COLO668 (cell line): Measurements from ENCODE around the gene GALNT2.

Source experiments
- DNase-seq: peaks from one replicate; lab custom pipeline; 2025; ENCODE audit not compliant: unreplicated experiment; lab: John Stamatoyannopoulos, UW

Gene GALNT2

GRCh38 chr1:230110971-230111370 lies 43.9 kb downstream of the GALNT2 start:
- no peak for DNase-seq

GRCh38 chr1:230112131-230112701 lies 45.2 kb downstream of the GALNT2 start:
- no peak for DNase-seq

- DNase-seq: no peak
Observed at GRCh38 chr1:230112782-230113181, 45.7 kb downstream of the GALNT2 start.

- DNase-seq: no peak
Observed at GRCh38 chr1:230113235-230113592, 46.2 kb downstream of the GALNT2 start.

GRCh38 chr1:230113593-230114236 lies 46.7 kb downstream of the GALNT2 start:
- no peak for DNase-seq

- no peak for DNase-seq
Observed at GRCh38 chr1:230114237-230114651, 47.2 kb downstream of the GALNT2 start.

- DNase-seq: no peak
Observed at GRCh38 chr1:230117694-230118093, 50.7 kb downstream of the GALNT2 start.

- DNase-seq: no peak
Observed at GRCh38 chr1:230119340-230119739, 52.3 kb downstream of the GALNT2 start.

GRCh38 chr1:230120289-230120920 lies 53.4 kb downstream of the GALNT2 start:
- DNase-seq: no peak

- DNase-seq: peak; percentile 69
Observed at GRCh38 chr1:230120921-230121381, 53.9 kb downstream of the GALNT2 start.

GRCh38 chr1:230121950-230122349 lies 54.9 kb downstream of the GALNT2 start:
- DNase-seq: no peak

- no peak for DNase-seq
Observed at GRCh38 chr1:230122366-230123279, 55.6 kb downstream of the GALNT2 start.

GRCh38 chr1:230123280-230124185 lies 56.5 kb downstream of the GALNT2 start:
- DNase-seq: no peak

GRCh38 chr1:230124186-230125128 lies 57.4 kb downstream of the GALNT2 start:
- DNase-seq: no peak

GRCh38 chr1:230125141-230125540 lies 58.1 kb downstream of the GALNT2 start:
- no peak for DNase-seq

- no peak for DNase-seq
Observed at GRCh38 chr1:230125640-230126528, 58.8 kb downstream of the GALNT2 start.

- no peak for DNase-seq
Observed at GRCh38 chr1:230126529-230127104, 59.6 kb downstream of the GALNT2 start.
